Osteocyte (in vitro differentiated cells): ENCODE data around the gene UGT1A3. TPM values are rescaled to one million over a fixed set of nuclear protein-coding genes. Genes with fewer than 3 reads are reported as not detected.
A peak's percentile ranks its signal among the peaks of the same experiment; 100 is the strongest.

Experiments used
- DNase-seq: peaks from one replicate; pipeline ENCODE4 v3.0.0; 2021; ENCODE audit warnings: mixed read lengths; ENCODE audit not compliant: unreplicated experiment; ENCODE audit errors: extremely low spot score
- H3K27ac Mint-ChIP-seq: one replicate; pipeline ENCODE4 v1.8.0; 2021; ENCODE audit warnings: mild to moderate bottlenecking, mixed read lengths; ENCODE audit not compliant: unreplicated experiment
- H3K27me3 Mint-ChIP-seq: one replicate; pipeline ENCODE4 v1.8.0; 2021; ENCODE audit warnings: mixed read lengths; ENCODE audit not compliant: unreplicated experiment
- H3K36me3 Mint-ChIP-seq: one replicate; pipeline ENCODE4 v1.8.0; 2021; ENCODE audit warnings: mixed read lengths; ENCODE audit not compliant: unreplicated experiment
- H3K4me1 Mint-ChIP-seq: one replicate; pipeline ENCODE4 v1.8.0; 2021; ENCODE audit warnings: mixed read lengths; ENCODE audit not compliant: unreplicated experiment
- H3K4me3 Mint-ChIP-seq: one replicate; pipeline ENCODE4 v1.8.0; 2021; ENCODE audit warnings: mild to moderate bottlenecking, moderate library complexity, mixed read lengths; ENCODE audit not compliant: unreplicated experiment
- H3K9me3 Mint-ChIP-seq: one replicate; pipeline ENCODE4 v1.8.0; 2021; ENCODE audit warnings: mixed read lengths; ENCODE audit not compliant: unreplicated experiment
- total RNA-seq: library from RNA; stranded (reverse); gene quantifications from 2 replicates; pipeline ENCODE4 v1.2.1, GENCODE V29; 2021
- TF ChIP-seq, protein P1 (sequence below): fragments of 200-600 bp; sonication (generic); IDR thresholded peaks from 2 replicates; pipeline ENCODE4 v1.5.0; 2021; ENCODE audit warnings: antibody characterized with exemption, mild to moderate bottlenecking, moderate library complexity

The UGT1A3 gene
- total RNA-seq, 1 donor from 2014 or later, result not detected

DNA sequence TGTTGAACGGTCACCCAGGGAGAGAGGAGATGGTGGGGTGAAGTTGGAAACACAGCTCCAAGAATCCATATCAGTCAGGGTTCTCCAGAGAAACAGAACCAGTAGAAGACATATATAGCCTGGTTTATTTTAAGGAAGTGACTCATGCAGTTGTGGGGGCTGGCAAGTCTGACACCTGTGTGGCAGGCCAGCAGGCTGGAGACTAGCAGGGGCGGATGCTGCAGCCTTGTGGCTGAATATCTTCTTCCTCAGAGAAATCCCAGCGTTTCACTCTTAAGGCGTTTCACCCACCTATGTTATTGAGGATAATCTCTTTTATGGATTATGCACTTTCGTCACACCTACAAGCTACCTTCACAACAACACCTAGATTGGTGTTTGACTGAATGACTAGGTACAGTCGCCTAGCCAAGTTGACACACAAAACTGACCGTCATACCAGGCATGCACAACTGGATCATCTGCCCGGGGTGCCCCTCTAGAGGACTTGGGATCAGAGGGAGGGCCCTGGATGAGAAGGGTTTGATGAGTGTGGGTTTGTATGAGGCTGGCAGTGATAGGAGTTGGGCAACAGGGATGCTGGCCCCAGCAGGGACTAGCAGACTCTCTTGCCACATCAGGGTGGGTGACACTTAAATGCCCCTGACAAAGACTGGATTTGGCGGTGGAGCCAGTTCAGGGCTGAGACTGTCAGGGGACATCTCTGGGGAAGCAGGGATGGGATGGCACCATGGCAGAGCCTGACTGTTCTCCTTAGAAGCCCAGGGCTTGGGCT lies 72.7 kb downstream of the UGT1A3 start:
- Mint-ChIP-seq H3K27ac (no peak overlapping the region), H3K4me3 (no peak overlapping the region), H3K4me1 (no peaks in the 10 kb centered on the region), H3K9me3 (peaks cover 3% of the 10 kb centered on the region), H3K27me3 (peaks cover 39% of the 10 kb centered on the region), H3K36me3 (no peaks in the 10 kb centered on the region)
- no peak for DNase-seq
- TF ChIP-seq, protein P1, sequence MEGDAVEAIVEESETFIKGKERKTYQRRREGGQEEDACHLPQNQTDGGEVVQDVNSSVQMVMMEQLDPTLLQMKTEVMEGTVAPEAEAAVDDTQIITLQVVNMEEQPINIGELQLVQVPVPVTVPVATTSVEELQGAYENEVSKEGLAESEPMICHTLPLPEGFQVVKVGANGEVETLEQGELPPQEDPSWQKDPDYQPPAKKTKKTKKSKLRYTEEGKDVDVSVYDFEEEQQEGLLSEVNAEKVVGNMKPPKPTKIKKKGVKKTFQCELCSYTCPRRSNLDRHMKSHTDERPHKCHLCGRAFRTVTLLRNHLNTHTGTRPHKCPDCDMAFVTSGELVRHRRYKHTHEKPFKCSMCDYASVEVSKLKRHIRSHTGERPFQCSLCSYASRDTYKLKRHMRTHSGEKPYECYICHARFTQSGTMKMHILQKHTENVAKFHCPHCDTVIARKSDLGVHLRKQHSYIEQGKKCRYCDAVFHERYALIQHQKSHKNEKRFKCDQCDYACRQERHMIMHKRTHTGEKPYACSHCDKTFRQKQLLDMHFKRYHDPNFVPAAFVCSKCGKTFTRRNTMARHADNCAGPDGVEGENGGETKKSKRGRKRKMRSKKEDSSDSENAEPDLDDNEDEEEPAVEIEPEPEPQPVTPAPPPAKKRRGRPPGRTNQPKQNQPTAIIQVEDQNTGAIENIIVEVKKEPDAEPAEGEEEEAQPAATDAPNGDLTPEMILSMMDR, result no peak

DNA sequence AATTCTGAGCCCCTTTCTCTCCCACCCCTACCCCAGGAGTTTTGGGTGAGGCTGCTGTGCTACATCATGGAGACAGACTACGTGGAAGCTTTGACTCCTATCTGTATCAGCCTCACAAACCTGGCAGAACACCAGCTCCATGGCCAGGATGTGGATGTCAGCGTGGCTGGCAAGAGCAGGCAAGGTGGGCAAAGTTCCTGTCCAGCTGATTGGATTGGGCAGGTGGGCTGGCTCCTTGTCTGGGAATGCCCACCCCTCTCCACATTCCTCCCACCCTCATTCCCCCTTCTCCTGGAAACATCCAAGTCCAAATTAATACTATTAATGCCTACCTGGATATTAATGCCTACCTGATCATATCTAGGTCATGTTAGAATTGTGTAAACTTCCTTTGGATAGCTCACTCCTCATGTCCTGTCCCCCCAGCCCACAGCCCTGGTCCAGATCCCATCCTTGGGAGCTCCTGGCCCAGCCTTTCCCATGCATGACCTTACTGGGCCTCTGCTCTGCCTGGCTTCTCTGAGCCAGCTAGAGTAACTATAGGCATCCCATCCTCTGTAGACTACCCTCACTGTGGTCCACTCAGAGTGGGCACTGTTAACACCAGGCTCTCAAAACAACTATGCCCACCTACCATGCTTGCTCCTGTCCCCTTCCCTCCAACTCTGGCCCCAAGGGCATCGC lies 73.4 kb downstream of the UGT1A3 start:
- Mint-ChIP-seq H3K9me3 (peaks cover 3% of the 10 kb centered on the region), H3K27me3 (peaks cover 39% of the 10 kb centered on the region), H3K4me3 (no peak overlapping the region), H3K27ac (no peak overlapping the region), H3K36me3 (no peaks in the 10 kb centered on the region), H3K4me1 (no peaks in the 10 kb centered on the region)
- DNase-seq, result no peak
- TF ChIP-seq, protein P1, result no peak

GRCh38 chr2:233803292-233803911 lies 74.6 kb downstream of the UGT1A3 start:
- TF ChIP-seq, protein P1, result no peak
- Mint-ChIP-seq H3K27ac (no peak overlapping the region), H3K4me1 (no peaks in the 10 kb centered on the region), H3K9me3 (peaks cover 3% of the 10 kb centered on the region), H3K27me3 (peaks cover 39% of the 10 kb centered on the region), H3K36me3 (no peaks in the 10 kb centered on the region), H3K4me3 (no peak overlapping the region)
- peak; percentile 65 for DNase-seq

- peak; percentile 71 for DNase-seq
- Mint-ChIP-seq H3K9me3 (peaks cover 3% of the 10 kb centered on the region), H3K27ac (no peak overlapping the region), H3K4me3 (no peak overlapping the region), H3K36me3 (no peaks in the 10 kb centered on the region), H3K4me1 (no peaks in the 10 kb centered on the region), H3K27me3 (peaks cover 38% of the 10 kb centered on the region)
- TF ChIP-seq, protein P1, result no peak
These were observed 75.2 kb downstream of the UGT1A3 start for GRCh38 chr2:233803994-233804393.
